NB4 (cell line): ENCODE measurements around the gene MRPL51.
A peak's percentile ranks its signal among the peaks of the same experiment; 100 is the strongest.

ENCODE experiments used
- DNase-seq: peaks from one replicate; pipeline ENCODE4 v3.0.0; 2010; ENCODE audit warnings: low read depth
- H3K4me3 ChIP-seq: one replicate; pipeline ENCODE4 v1.5.1; 2011; ENCODE audit warnings: mild to moderate bottlenecking, low read depth, low read length, moderate library complexity
- CTCF ChIP-seq: IDR thresholded peaks from one replicate; pipeline ENCODE4 v1.5.1; 2012; ENCODE audit warnings: low read depth, low read length
- MYC ChIP-seq: IDR thresholded peaks from 2 replicates; pipeline ENCODE4 v1.6.1; 2011; ENCODE audit warnings: low read depth, low read length
- POLR2A ChIP-seq: IDR thresholded peaks from 2 replicates; pipeline ENCODE4 v1.6.1; 2011; ENCODE audit warnings: mild to moderate bottlenecking; ENCODE audit not compliant: insufficient read length; ENCODE audit errors: extremely low read depth
- TF ChIP-seq, protein P1 (sequence below): IDR thresholded peaks from 2 replicates; pipeline ENCODE4 v1.6.1; 2011; ENCODE audit warnings: low read depth, low read length

The MRPL51 gene

GRCh38 chr12:6532051-6532926 lies 39.2 kb upstream of the MRPL51 start:
- peak; percentile 46 for TF ChIP-seq POLR2A
- peak; percentile 38; the same call in 1 of the 2 replicates for TF ChIP-seq MYC
- TF ChIP-seq CTCF: no peak
- TF ChIP-seq, protein P1, sequence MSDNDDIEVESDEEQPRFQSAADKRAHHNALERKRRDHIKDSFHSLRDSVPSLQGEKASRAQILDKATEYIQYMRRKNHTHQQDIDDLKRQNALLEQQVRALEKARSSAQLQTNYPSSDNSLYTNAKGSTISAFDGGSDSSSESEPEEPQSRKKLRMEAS: peak; percentile 84
- H3K4me3 ChIP-seq: peak overlapping the region; percentile 95
- DNase-seq: peak; percentile 98

DNA sequence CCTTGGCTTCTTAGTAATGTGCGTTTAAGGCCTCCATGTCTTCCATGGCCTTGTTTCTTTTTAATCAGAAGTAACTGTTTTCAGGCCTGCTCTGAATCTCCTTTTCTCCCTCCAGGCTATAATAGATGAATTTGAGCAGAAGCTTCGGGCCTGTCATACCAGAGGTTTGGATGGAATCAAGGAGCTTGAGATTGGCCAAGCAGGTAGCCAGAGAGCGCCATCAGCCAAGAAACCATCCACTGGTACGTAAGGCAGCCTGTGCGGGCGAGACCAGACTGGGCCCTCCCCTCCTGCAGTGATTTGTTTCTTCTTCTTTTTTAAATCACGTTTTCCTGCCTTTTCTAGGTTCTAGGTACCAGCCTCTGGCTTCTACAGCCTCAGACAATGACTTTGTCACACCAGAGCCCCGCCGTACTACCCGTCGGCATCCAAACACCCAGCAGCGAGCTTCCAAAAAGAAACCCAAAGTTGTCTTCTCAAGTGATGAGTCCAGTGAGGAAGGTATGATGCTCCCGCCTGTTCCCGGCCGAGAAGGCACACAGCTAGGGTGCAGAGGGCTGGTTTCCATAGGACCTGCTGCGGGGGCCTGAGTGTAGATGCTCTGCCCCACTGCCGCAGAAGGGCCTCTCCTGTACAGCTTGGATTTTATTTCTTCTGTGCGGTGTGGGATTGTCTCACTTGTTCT lies 37.7 kb upstream of the MRPL51 start:
- TF ChIP-seq MYC (no peak), POLR2A (no peak), CTCF (no peak)
- TF ChIP-seq, protein P1: no peak
- no peak for DNase-seq
- H3K4me3 ChIP-seq: no peak overlapping the region

- no peak overlapping the region for H3K4me3 ChIP-seq
- DNase-seq: no peak
- TF ChIP-seq POLR2A (no peak), CTCF (no peak), MYC (no peak)
- TF ChIP-seq, protein P1: no peak
Observed at GRCh38 chr12:6529291-6529737, 36.3 kb upstream of the MRPL51 start.

- H3K4me3 ChIP-seq: no peak overlapping the region
- TF ChIP-seq MYC: no peak
- no peak for TF ChIP-seq CTCF
- TF ChIP-seq, protein P1: no peak
- TF ChIP-seq POLR2A: no peak
- no peak for DNase-seq
Observed at GRCh38 chr12:6528539-6529235, 35.6 kb upstream of the MRPL51 start.

GRCh38 chr12:6527711-6528110 lies 34.6 kb upstream of the MRPL51 start:
- DNase-seq: no peak
- H3K4me3 ChIP-seq: no peak overlapping the region
- TF ChIP-seq, protein P1: no peak
- TF ChIP-seq POLR2A (no peak), MYC (no peak), CTCF (no peak)
